Neural cell (in vitro differentiated cells): ENCODE measurements around the gene SDK1.
A peak's percentile ranks its signal among the peaks of the same experiment; 100 is the strongest.

Experiments
- POLR2AphosphoS5 ChIP-seq: IDR thresholded peaks from 2 replicates; pipeline ENCODE4 v1.6.1; 2012
- TF ChIP-seq, protein P1 (sequence below): fragments of 450-650 bp; IDR thresholded peaks from 2 replicates; pipeline ENCODE4 v1.5.1; 2014; ENCODE audit warnings: antibody characterized with exemption, mild to moderate bottlenecking, moderate library complexity; ENCODE audit not compliant: poor library complexity, severe bottlenecking
- TF ChIP-seq, protein P2 (sequence below): IDR thresholded peaks from 2 replicates; pipeline ENCODE4 v1.6.1; 2012; ENCODE audit warnings: borderline replicate concordance

DNA sequence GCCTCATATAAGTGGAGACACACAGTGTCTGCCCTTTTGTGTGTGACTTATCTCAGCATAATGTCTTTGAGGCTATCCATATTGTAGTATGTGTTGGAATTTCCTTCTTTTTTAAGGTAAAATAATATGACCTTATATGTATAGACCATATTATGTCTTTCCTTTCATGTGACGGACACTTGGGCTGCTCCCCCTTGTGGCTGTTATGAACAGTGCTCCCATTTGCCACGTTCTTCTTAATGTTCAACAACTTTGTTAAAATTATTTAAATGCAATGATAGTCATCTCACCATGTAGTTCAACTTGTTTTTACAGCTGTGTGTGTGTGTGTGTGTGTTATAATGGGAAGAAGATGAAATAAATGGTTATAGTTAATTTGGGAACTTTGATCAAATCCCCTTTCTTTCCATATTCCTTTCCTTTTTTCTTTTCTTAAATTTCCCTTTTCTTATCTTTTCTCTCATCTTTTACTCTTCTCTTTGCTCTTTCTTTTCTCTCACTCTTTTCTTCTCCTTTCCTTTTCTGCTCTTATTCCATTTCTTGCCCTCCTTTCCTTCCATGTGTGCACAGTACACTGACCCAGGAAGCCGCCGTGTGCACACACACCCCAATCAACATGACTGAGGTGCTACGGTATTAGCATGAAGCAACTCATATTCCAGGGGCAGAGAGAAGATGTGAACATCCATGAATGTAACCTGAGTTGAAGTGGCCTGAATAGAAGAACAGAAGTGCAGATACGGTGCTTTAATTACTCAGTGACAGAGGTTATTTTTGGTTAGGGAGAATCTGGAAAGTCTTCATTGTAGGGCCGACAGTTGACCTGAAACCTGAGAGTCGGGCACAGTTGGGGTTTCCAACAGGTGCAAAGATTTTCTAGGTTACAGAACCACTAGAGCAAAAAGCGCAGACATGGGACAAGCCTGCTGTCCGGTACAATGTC is 596.6 kb downstream of the SDK1 start:
- TF ChIP-seq, protein P1, sequence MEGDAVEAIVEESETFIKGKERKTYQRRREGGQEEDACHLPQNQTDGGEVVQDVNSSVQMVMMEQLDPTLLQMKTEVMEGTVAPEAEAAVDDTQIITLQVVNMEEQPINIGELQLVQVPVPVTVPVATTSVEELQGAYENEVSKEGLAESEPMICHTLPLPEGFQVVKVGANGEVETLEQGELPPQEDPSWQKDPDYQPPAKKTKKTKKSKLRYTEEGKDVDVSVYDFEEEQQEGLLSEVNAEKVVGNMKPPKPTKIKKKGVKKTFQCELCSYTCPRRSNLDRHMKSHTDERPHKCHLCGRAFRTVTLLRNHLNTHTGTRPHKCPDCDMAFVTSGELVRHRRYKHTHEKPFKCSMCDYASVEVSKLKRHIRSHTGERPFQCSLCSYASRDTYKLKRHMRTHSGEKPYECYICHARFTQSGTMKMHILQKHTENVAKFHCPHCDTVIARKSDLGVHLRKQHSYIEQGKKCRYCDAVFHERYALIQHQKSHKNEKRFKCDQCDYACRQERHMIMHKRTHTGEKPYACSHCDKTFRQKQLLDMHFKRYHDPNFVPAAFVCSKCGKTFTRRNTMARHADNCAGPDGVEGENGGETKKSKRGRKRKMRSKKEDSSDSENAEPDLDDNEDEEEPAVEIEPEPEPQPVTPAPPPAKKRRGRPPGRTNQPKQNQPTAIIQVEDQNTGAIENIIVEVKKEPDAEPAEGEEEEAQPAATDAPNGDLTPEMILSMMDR, result peak; percentile 78
- TF ChIP-seq, protein P2, sequence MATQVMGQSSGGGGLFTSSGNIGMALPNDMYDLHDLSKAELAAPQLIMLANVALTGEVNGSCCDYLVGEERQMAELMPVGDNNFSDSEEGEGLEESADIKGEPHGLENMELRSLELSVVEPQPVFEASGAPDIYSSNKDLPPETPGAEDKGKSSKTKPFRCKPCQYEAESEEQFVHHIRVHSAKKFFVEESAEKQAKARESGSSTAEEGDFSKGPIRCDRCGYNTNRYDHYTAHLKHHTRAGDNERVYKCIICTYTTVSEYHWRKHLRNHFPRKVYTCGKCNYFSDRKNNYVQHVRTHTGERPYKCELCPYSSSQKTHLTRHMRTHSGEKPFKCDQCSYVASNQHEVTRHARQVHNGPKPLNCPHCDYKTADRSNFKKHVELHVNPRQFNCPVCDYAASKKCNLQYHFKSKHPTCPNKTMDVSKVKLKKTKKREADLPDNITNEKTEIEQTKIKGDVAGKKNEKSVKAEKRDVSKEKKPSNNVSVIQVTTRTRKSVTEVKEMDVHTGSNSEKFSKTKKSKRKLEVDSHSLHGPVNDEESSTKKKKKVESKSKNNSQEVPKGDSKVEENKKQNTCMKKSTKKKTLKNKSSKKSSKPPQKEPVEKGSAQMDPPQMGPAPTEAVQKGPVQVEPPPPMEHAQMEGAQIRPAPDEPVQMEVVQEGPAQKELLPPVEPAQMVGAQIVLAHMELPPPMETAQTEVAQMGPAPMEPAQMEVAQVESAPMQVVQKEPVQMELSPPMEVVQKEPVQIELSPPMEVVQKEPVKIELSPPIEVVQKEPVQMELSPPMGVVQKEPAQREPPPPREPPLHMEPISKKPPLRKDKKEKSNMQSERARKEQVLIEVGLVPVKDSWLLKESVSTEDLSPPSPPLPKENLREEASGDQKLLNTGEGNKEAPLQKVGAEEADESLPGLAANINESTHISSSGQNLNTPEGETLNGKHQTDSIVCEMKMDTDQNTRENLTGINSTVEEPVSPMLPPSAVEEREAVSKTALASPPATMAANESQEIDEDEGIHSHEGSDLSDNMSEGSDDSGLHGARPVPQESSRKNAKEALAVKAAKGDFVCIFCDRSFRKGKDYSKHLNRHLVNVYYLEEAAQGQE, result no peak
- TF ChIP-seq POLR2AphosphoS5, result no peak
